Tibial artery (tissue), 4 donors: ENCODE data around the gene SLC5A6.

Source experiments
- DNase-seq, 2 donors: peaks; one replicate each; pipeline ENCODE4 v3.0.0-alpha.2; 2019
- H3K27ac ChIP-seq, 2 donors: fragments of 200-600 bp; sonication (generic) in 1 of 2; 1 replicate in 1 of 2; 2 replicates in 1 of 2; pipeline ENCODE4 v1.5.1; 2018 to 2019; ENCODE audit warnings: mild to moderate bottlenecking in 1 of 2
- H3K27me3 ChIP-seq, 2 donors: fragments of 200-600 bp; sonication (generic) in 1 of 2; one replicate each; pipeline versions ENCODE4 v1.5.1 to v1.6.0; 2016 to 2019
- H3K36me3 ChIP-seq, 3 donors: fragments of 200-600 bp; sonication (generic) in 2 of 3; one replicate each; pipeline ENCODE4 v1.5.1; 2016 to 2019; ENCODE audit warnings: mild to moderate bottlenecking in 2 of 3
- H3K4me1 ChIP-seq, 4 donors: fragments of 200-600 bp; sonication (generic) in 2 of 4; 1 replicate in 3 of 4; 2 replicates in 1 of 4; pipeline ENCODE4 v1.5.1; 2016 to 2019
- H3K4me3 ChIP-seq, 2 donors: fragments of 200-600 bp; sonication (generic) in 1 of 2; 1 replicate in 1 of 2; 2 replicates in 1 of 2; pipeline ENCODE4 v1.5.1; 2018 to 2019; ENCODE audit warnings: mild to moderate bottlenecking in 2 of 2
- H3K9me3 ChIP-seq, 3 donors: fragments of 200-600 bp; sonication (generic) in 1 of 3; one replicate each; pipeline ENCODE4 v1.5.1; 2016 to 2019
- CTCF ChIP-seq, 2 experiments: fragments of 200-600 bp in 1 of 2; fragments of 450-650 bp in 1 of 2; IDR thresholded peaks; one replicate each; pipeline ENCODE4 v1.5.1; 2017 to 2019; ENCODE audit warnings: antibody characterized with exemption in 2 of 2, mild to moderate bottlenecking in 1 of 2, moderate library complexity in 1 of 2
- intact Hi-C: fragments of 100-400 bp; cut with DNase I; formaldehyde crosslinking; loops from one replicate; pipeline ENCODE4 v1.15.0; 2023; ENCODE audit warnings: low total_unique reads

Gene SLC5A6

GRCh38 chr2:27175330-27175729 lies 36.7 kb downstream of the SLC5A6 start:
- intact Hi-C loops = no loop called here
- H3K9me3 ChIP-seq = no peaks in the 10 kb centered on the region
- peaks cover 0 to 9% (median 0%) of the 10 kb centered on the region in 4 donors for H3K4me1 ChIP-seq
- H3K27me3 ChIP-seq = peaks cover 0 to 17% of the 10 kb centered on the region in 2 donors
- DNase-seq = peak; percentile 67 to 74
- no peak for TF ChIP-seq CTCF (IDR thresholded peaks at IDR 0.05)
- no peak overlapping the region for H3K4me3 ChIP-seq
- no peaks in the 10 kb centered on the region for H3K36me3 ChIP-seq
- H3K27ac ChIP-seq = no peak overlapping the region

GRCh38 chr2:27174638-27175037 lies 37.4 kb downstream of the SLC5A6 start:
- no peak for DNase-seq
- H3K4me3 ChIP-seq = no peak overlapping the region
- intact Hi-C loops = no loop called here

GRCh38 chr2:27171351-27171848 lies 40.7 kb downstream of the SLC5A6 start:
- H3K9me3 ChIP-seq = no peaks in the 10 kb centered on the region
- H3K36me3 ChIP-seq = no peaks in the 10 kb centered on the region
- intact Hi-C loops = no loop called here
- peaks cover 0 to 7% (median 2%) of the 10 kb centered on the region in 4 donors for H3K4me1 ChIP-seq
- H3K4me3 ChIP-seq = no peak overlapping the region
- DNase-seq = no peak
- H3K27me3 ChIP-seq = peaks cover 0 to 12% of the 10 kb centered on the region in 2 donors
- TF ChIP-seq CTCF (IDR thresholded peaks at IDR 0.05) = no peak
- H3K27ac ChIP-seq = no peak overlapping the region

More at GRCh38 chr2:27174638-27175037, 37.4 kb downstream of the SLC5A6 start:
- Histone ChIP-seq H3K36me3 (no peaks in the 10 kb centered on the region), H3K27me3 (peaks cover 0 to 17% of the 10 kb centered on the region in 2 donors), H3K27ac (no peak overlapping the region), H3K4me1 (peaks cover 0 to 7% (median 2%) of the 10 kb centered on the region in 4 donors), H3K9me3 (no peaks in the 10 kb centered on the region)
- no peak for TF ChIP-seq CTCF (IDR thresholded peaks at IDR 0.05)

- Histone ChIP-seq H3K27ac (no peak overlapping the region), H3K27me3 (peaks cover 0 to 10% of the 10 kb centered on the region in 2 donors), H3K36me3 (no peaks in the 10 kb centered on the region), H3K9me3 (no peaks in the 10 kb centered on the region), H3K4me1 (peaks cover 0 to 7% (median 2%) of the 10 kb centered on the region in 4 donors), H3K4me3 (no peak overlapping the region)
- peak in 1 of 2 donors; percentile 20 for DNase-seq
- TF ChIP-seq CTCF (IDR thresholded peaks at IDR 0.05) = no peak
- intact Hi-C loops = no loop called here
These were observed 41.3 kb downstream of the SLC5A6 start for GRCh38 chr2:27170581-27171337.

GRCh38 chr2:27164960-27165763 lies 46.9 kb downstream of the SLC5A6 start:
- Histone ChIP-seq H3K36me3 (no peaks in the 10 kb centered on the region), H3K4me3 (no peak overlapping the region), H3K27ac (no peak overlapping the region), H3K4me1 (peaks cover 0 to 4% (median 2%) of the 10 kb centered on the region in 4 donors), H3K27me3 (peaks cover 0 to 3% of the 10 kb centered on the region in 2 donors), H3K9me3 (no peaks in the 10 kb centered on the region)
- DNase-seq = no peak
- TF ChIP-seq CTCF (IDR thresholded peaks at IDR 0.05) = no peak
- intact Hi-C loops = no loop called here
